NCI-H2227 (cell line): ENCODE data around the gene DLX5.
A peak's percentile ranks its signal among the peaks of the same experiment; 100 is the strongest.

ENCODE experiments used
- DNase-seq: peaks from one replicate; lab custom pipeline; 2025; ENCODE audit not compliant: unreplicated experiment; lab: John Stamatoyannopoulos, UW

DLX5 gene

GRCh38 chr7:96992192-96993005, 32.2 kb downstream of the DLX5 start:
- peak; percentile 25 for DNase-seq

- DNase-seq = peak; percentile 26
Measured at GRCh38 chr7:96991546-96992191, 33.0 kb downstream of the DLX5 start.

GRCh38 chr7:96989859-96990317, 34.7 kb downstream of the DLX5 start:
- no peak for DNase-seq

- no peak for DNase-seq
Measured at GRCh38 chr7:96989241-96989858, 35.3 kb downstream of the DLX5 start.

GRCh38 chr7:96987719-96988118, 36.9 kb downstream of the DLX5 start:
- DNase-seq = no peak

GRCh38 chr7:96986901-96987300, 37.7 kb downstream of the DLX5 start:
- no peak for DNase-seq

- no peak for DNase-seq
Measured at GRCh38 chr7:96985992-96986391, 38.6 kb downstream of the DLX5 start.

- DNase-seq = no peak
Measured at GRCh38 chr7:96982586-96982985, 42.0 kb downstream of the DLX5 start.

GRCh38 chr7:96979551-96980276, 44.9 kb downstream of the DLX5 start:
- DNase-seq = no peak

GRCh38 chr7:96977445-96977844, 47.2 kb downstream of the DLX5 start:
- DNase-seq = no peak

- no peak for DNase-seq
Measured at GRCh38 chr7:96976106-96976505, 48.5 kb downstream of the DLX5 start.

GRCh38 chr7:96973986-96974385, 50.6 kb downstream of the DLX5 start:
- DNase-seq = no peak

- DNase-seq = no peak
Measured at GRCh38 chr7:96970739-96971138, 53.9 kb downstream of the DLX5 start.
